ENCODE measurements around the gene ELFN1.

The ELFN1 gene

GRCh38 chr7:1702652-1703051, 32.6 kb downstream of the ELFN1 start:
- no peak overlapping the region for H3K4me3 ChIP-seq (replicated peaks; ENCODE audit: insufficient read depth, low read length)
- TF ChIP-seq SPI1 (IDR thresholded peaks at IDR 0.05; ENCODE audit: borderline replicate concordance, low read depth) (no peak), POLR2AphosphoS5 (IDR thresholded peaks at IDR 0.05; ENCODE audit: low read depth) (no peak), CTCF (IDR thresholded peaks at IDR 0.05; ENCODE audit: insufficient read depth, low read length) (no peak)
- peaks cover 2% of the 10 kb centered on the region for H3K27me3 ChIP-seq (ENCODE audit: insufficient read depth, poor library complexity, severe bottlenecking)
- no peak for DNase-seq (ENCODE audit: low read depth in 1 of 2, low spot score in 1 of 2)
- H3K27ac ChIP-seq (replicated peaks): no peak overlapping the region

- no peak for DNase-seq (ENCODE audit: low read depth in 1 of 2, low spot score in 1 of 2)
- TF ChIP-seq REST (IDR thresholded peaks at IDR 0.05; ENCODE audit: insufficient replicate concordance, low read depth): no peak
- TF ChIP-seq CTCF (IDR thresholded peaks at IDR 0.05; ENCODE audit: insufficient read depth, low read length): no peak
- TF ChIP-seq POLR2AphosphoS5 (IDR thresholded peaks at IDR 0.05; ENCODE audit: low read depth): no peak
- no peak for TF ChIP-seq SPI1 (IDR thresholded peaks at IDR 0.05; ENCODE audit: borderline replicate concordance, low read depth)
- TF ChIP-seq GABPA (IDR thresholded peaks at IDR 0.05; ENCODE audit: low read depth): no peak
- Histone ChIP-seq H3K27ac (replicated peaks) (no peak overlapping the region), H3K27me3 (ENCODE audit: insufficient read depth, poor library complexity, severe bottlenecking) (peaks cover 1% of the 10 kb centered on the region), H3K4me3 (replicated peaks; ENCODE audit: insufficient read depth, low read length) (no peak overlapping the region)
Observed at GRCh38 chr7:1703441-1703840, 33.4 kb downstream of the ELFN1 start.

GRCh38 chr7:1703871-1704810, 34.1 kb downstream of the ELFN1 start:
- no peak for DNase-seq (ENCODE audit: low read depth in 1 of 2, low spot score in 1 of 2)
- Histone ChIP-seq H3K27me3 (ENCODE audit: insufficient read depth, poor library complexity, severe bottlenecking) (no peaks in the 10 kb centered on the region), H3K4me3 (replicated peaks; ENCODE audit: insufficient read depth, low read length) (no peak overlapping the region), H3K27ac (replicated peaks) (no peak overlapping the region)
- TF ChIP-seq SPI1 (IDR thresholded peaks at IDR 0.05; ENCODE audit: borderline replicate concordance, low read depth) (no peak), REST (IDR thresholded peaks at IDR 0.05; ENCODE audit: insufficient replicate concordance, low read depth) (no peak), POLR2AphosphoS5 (IDR thresholded peaks at IDR 0.05; ENCODE audit: low read depth) (no peak), GABPA (IDR thresholded peaks at IDR 0.05; ENCODE audit: low read depth) (no peak), CTCF (IDR thresholded peaks at IDR 0.05; ENCODE audit: insufficient read depth, low read length) (no peak)
